IMR-90 (cell line): ENCODE measurements around the gene SLC6A7. TPM values are rescaled to one million over a fixed set of nuclear protein-coding genes. Genes with fewer than 3 reads are reported as not detected.

Experiments used
- ATAC-seq: fragments of 200-7000 bp; cut with Tn5 transposase; 2 replicates; pipeline ENCODE4 v1.9.1; 2020; ENCODE audit warnings: low read depth, mild to moderate bottlenecking, moderate library complexity
- BruUV-seq: library from RNA; stranded (reverse); fragments of 400-500 nt; replicated peaks from 2 replicates; lab custom pipeline; 2021; lab: Mats Ljungman, UMichigan
- CTCF ChIA-PET: fragments of 300-600 bp; formaldehyde crosslinking; extraction: SDS; loops from one replicate; lab custom pipeline; 2021; ENCODE audit warnings: antibody characterized with exemption; lab: Yijun Ruan, JAX
- POLR2A ChIA-PET: fragments of 300-600 bp; sonication (Branson Sonifier 250); formaldehyde crosslinking; loops from one replicate; lab custom pipeline; 2022; ENCODE audit warnings: antibody characterized with exemption; ENCODE audit not compliant: unreplicated experiment; lab: Charles Lee
- DNase-seq: peaks from one replicate; pipeline ENCODE4 v3.0.0; 2013
- H2AFZ ChIP-seq: replicated peaks from 2 replicates; pipeline ENCODE3; 2013; ENCODE audit warnings: low read length, mild to moderate bottlenecking; ENCODE audit not compliant: poor library complexity
- H2AK5ac ChIP-seq: 2 replicates; pipeline ENCODE4 v1.6.1; 2013; ENCODE audit warnings: low read depth, low read length, inconsistent platforms
- H2AK9ac ChIP-seq: replicated peaks from 2 replicates; pipeline ENCODE3; 2013; ENCODE audit warnings: mild to moderate bottlenecking, low read depth, low read length, moderate library complexity; ENCODE audit not compliant: poor library complexity
- H2BK120ac ChIP-seq: 2 replicates; pipeline ENCODE4 v1.6.1; 2013; ENCODE audit warnings: low read depth, low read length, inconsistent platforms
- H2BK15ac ChIP-seq: 3 replicates; pipeline ENCODE4 v1.6.1; 2013; ENCODE audit warnings: low read depth, low read length, inconsistent platforms
- H2BK20ac ChIP-seq: 2 replicates; pipeline ENCODE4 v1.6.1; 2013; ENCODE audit warnings: low read depth, mild to moderate bottlenecking, inconsistent platforms, low read length, moderate library complexity
- H2BK5ac ChIP-seq: 2 replicates; pipeline ENCODE4 v1.6.1; 2013; ENCODE audit warnings: mild to moderate bottlenecking, low read depth, low read length, inconsistent platforms; ENCODE audit not compliant: poor library complexity, severe bottlenecking
- H3K14ac ChIP-seq: replicated peaks from 2 replicates; pipeline ENCODE4 v1.6.1; 2013; ENCODE audit warnings: low read depth, low read length, inconsistent platforms
- H3K18ac ChIP-seq: 2 replicates; pipeline ENCODE4 v1.6.1; 2013; ENCODE audit warnings: low read depth, low read length, control low read depth
- H3K23ac ChIP-seq: 2 replicates; pipeline ENCODE4 v1.6.1; 2013; ENCODE audit warnings: low read depth, low read length, inconsistent platforms
- H3K27ac ChIP-seq: 2 replicates; pipeline ENCODE4 v1.5.1; 2013; ENCODE audit warnings: mild to moderate bottlenecking, control low read depth, low read length; ENCODE audit not compliant: insufficient read depth
- H3K27me3 ChIP-seq: 2 replicates; pipeline ENCODE4 v1.6.1; 2013; ENCODE audit warnings: low read length; ENCODE audit not compliant: control insufficient read depth, insufficient read depth
- H3K36me3 ChIP-seq: 2 replicates; pipeline ENCODE4 v1.6.1; 2013; ENCODE audit warnings: low read length, mixed read lengths; ENCODE audit not compliant: control insufficient read depth, insufficient read depth
- H3K4ac ChIP-seq: 2 replicates; pipeline ENCODE4 v1.6.1; 2013; ENCODE audit warnings: low read depth, low read length, inconsistent platforms
- H3K4me1 ChIP-seq: 2 replicates; pipeline ENCODE4 v1.6.1; 2013; ENCODE audit warnings: low read length, mixed read lengths; ENCODE audit not compliant: control insufficient read depth, insufficient read depth
- H3K4me2 ChIP-seq: 2 replicates; pipeline ENCODE4 v1.6.1; 2013; ENCODE audit warnings: low read depth, mild to moderate bottlenecking, control low read depth, low read length, moderate library complexity
- H3K4me3 ChIP-seq: 2 replicates; pipeline ENCODE4 v1.5.1; 2013; ENCODE audit warnings: low read depth, mild to moderate bottlenecking, control low read depth, low read length, moderate library complexity; ENCODE audit not compliant: insufficient read depth
- H3K56ac ChIP-seq: 2 replicates; pipeline ENCODE4 v1.6.1; 2013; ENCODE audit warnings: low read length, inconsistent platforms; ENCODE audit not compliant: insufficient read depth; ENCODE audit errors: extremely low read depth
- H3K79me1 ChIP-seq, 2 experiments: 2 replicates each; pipeline ENCODE4 v1.6.1; 2013; ENCODE audit warnings: low read length in 2 of 2, inconsistent platforms in 1 of 2, low read depth in 1 of 2
- H3K9ac ChIP-seq: 2 replicates; pipeline ENCODE4 v1.6.1; 2013; ENCODE audit warnings: low read depth, low read length, control low read depth
- H3K9me1 ChIP-seq: 2 replicates; pipeline ENCODE4 v1.6.1; 2013; ENCODE audit warnings: low read length, inconsistent platforms; ENCODE audit not compliant: insufficient read depth
- H3K9me3 ChIP-seq: 2 replicates; pipeline ENCODE4 v1.6.1; 2013; ENCODE audit warnings: low read length; ENCODE audit not compliant: control insufficient read depth, insufficient read depth
- H4K20me1 ChIP-seq: 2 replicates; pipeline ENCODE4 v1.6.1; 2013; ENCODE audit warnings: low read length, inconsistent platforms; ENCODE audit not compliant: insufficient read depth
- H4K5ac ChIP-seq: 2 replicates; pipeline ENCODE4 v1.6.1; 2013; ENCODE audit warnings: mild to moderate bottlenecking, low read depth, low read length, control low read depth
- H4K8ac ChIP-seq, 2 experiments: 2 replicates each; pipeline ENCODE4 v1.6.1; 2013; ENCODE audit warnings: low read depth in 2 of 2, low read length in 2 of 2, control low read depth in 1 of 2, inconsistent platforms in 1 of 2
- H4K91ac ChIP-seq: 2 replicates; pipeline ENCODE4 v1.6.1; 2013; ENCODE audit warnings: low read depth, low read length, inconsistent platforms; ENCODE audit not compliant: insufficient read depth
- BHLHE40 ChIP-seq: fragments of 150-350 bp; IDR thresholded peaks from 2 replicates; pipeline ENCODE4 v1.6.1; 2016; ENCODE audit warnings: mild to moderate bottlenecking, low read depth, low read length
- CEBPB ChIP-seq: IDR thresholded peaks from 2 replicates; pipeline ENCODE4 v1.6.1; 2012; ENCODE audit warnings: low read depth, low read length, improper control_type of control experiment
- CTCF ChIP-seq: conservative IDR thresholded peaks from 2 replicates; pipeline ENCODE4 v1.5.1; 2012; ENCODE audit warnings: mild to moderate bottlenecking, low read depth, low read length, improper control_type of control experiment
- ELK1 ChIP-seq: fragments of 150-350 bp; IDR thresholded peaks from 2 replicates; pipeline ENCODE4 v1.6.1; 2016; ENCODE audit warnings: low read depth, mild to moderate bottlenecking, low read length, moderate library complexity, borderline replicate concordance
- FOS ChIP-seq: fragments of 150-350 bp; IDR thresholded peaks from 2 replicates; pipeline ENCODE4 v1.6.1; 2016; ENCODE audit warnings: low read depth, low read length
- MAFK ChIP-seq: IDR thresholded peaks from 2 replicates; pipeline ENCODE4 v1.6.1; 2012; ENCODE audit warnings: low read depth, low read length, improper control_type of control experiment
- MAZ ChIP-seq: IDR thresholded peaks from 2 replicates; pipeline ENCODE4 v1.6.1; 2012; ENCODE audit warnings: low read depth, mild to moderate bottlenecking, low read length, improper control_type of control experiment, moderate library complexity, borderline replicate concordance
- MXI1 ChIP-seq: IDR thresholded peaks from 2 replicates; pipeline ENCODE4 v1.6.1; 2012; ENCODE audit warnings: low read depth, mild to moderate bottlenecking, low read length, moderate library complexity, borderline replicate concordance
- NFE2L2 ChIP-seq: fragments of 150-350 bp; IDR thresholded peaks from 2 replicates; pipeline ENCODE4 v1.6.1; 2016; ENCODE audit warnings: low read depth, mild to moderate bottlenecking, low read length
- RAD21 ChIP-seq: IDR thresholded peaks from 2 replicates; pipeline ENCODE4 v1.6.1; 2012; ENCODE audit warnings: low read length, improper control_type of control experiment
- RFX5 ChIP-seq: IDR thresholded peaks from 2 replicates; pipeline ENCODE4 v1.8.0; 2012; ENCODE audit warnings: low read depth, mild to moderate bottlenecking, low read length, moderate library complexity
- SMC3 ChIP-seq: fragments of 150-350 bp; IDR thresholded peaks from 2 replicates; pipeline ENCODE4 v1.6.1; 2016; ENCODE audit warnings: low read depth, mild to moderate bottlenecking, antibody characterized with exemption, low read length, moderate library complexity
- USF2 ChIP-seq: fragments of 150-350 bp; IDR thresholded peaks from 2 replicates; pipeline ENCODE4 v1.6.1; 2017; ENCODE audit warnings: mild to moderate bottlenecking, antibody characterized with exemption, low read length, low read depth
- WGBS, 2 experiments: methylation state at CpG; one replicate each; pipeline versions ENCODE4 v1.1.5 to v1.1.7; 2013; ENCODE audit warnings: missing lambda C conversion rate in 2 of 2; ENCODE audit not compliant: insufficient read length in 1 of 2; ENCODE audit errors: extremely low coverage in 2 of 2; 5-methylcytosine and 5-hydroxymethylcytosine counted together
- dilution Hi-C: fragments of 300-500 bp; cut with HindIII; formaldehyde crosslinking; loops from one replicate; pipeline ENCODE4 v1.14.3; 2018; ENCODE audit warnings: low sequenced_read_pairs; ENCODE audit not compliant: unreplicated experiment
- in situ Hi-C: fragments of 300-500 bp; cut with MboI; formaldehyde crosslinking; loops from 3 replicates; pipeline ENCODE4 v1.14.3; 2019; ENCODE audit warnings: low sequenced_read_pairs, inconsistent platforms, mixed read lengths
- intact Hi-C: fragments of 100-400 bp; cut with micrococcal nuclease; formaldehyde crosslinking; loops from 2 replicates; pipeline ENCODE4 v1.10.0; 2022
- polyA plus RNA-seq, 3 experiments: library from polyadenylated mRNA; depleted of rRNA; stranded (reverse); fragments of >200 nt; gene quantifications; 2 replicates each; pipeline ENCODE4 v1.2.3, GENCODE V29; 2012; ENCODE audit warnings: low replicate concordance in 1 of 3
- total RNA-seq: library from RNA; depleted of rRNA; stranded (reverse); fragments of >200 nt; gene quantifications from 2 replicates; pipeline ENCODE4 v1.2.3, GENCODE V29; 2012

Gene SLC6A7
- total and polyA plus RNA-seq, 2 of the 4 experiments (the other 2 are of a cell fraction) = under 0.01 TPM; not detected in 1

- ChIA-PET POLR2A (no interaction called here), CTCF (no interaction called here)
- Histone ChIP-seq H4K8ac (no peak overlapping the region), H2AK9ac (no peak overlapping the region), H3K4ac (no peak overlapping the region), H3K27ac (no peak overlapping the region), H4K20me1 (no peaks in the 10 kb centered on the region; the same call in 1 of the 2 replicates), H3K36me3 (no peaks in the 10 kb centered on the region), H2BK5ac (no peak overlapping the region), H3K14ac (no peak overlapping the region), H2BK20ac (no peak overlapping the region), H3K18ac (no peak overlapping the region), H3K23ac (no peak overlapping the region), H3K27me3 (peaks cover 66% of the 10 kb centered on the region), H4K5ac (no peak overlapping the region), H3K9ac (no peak overlapping the region), H2AK5ac (no peak overlapping the region), H3K4me2 (no peak overlapping the region), H3K56ac (no peak overlapping the region), H3K9me1 (peaks cover 4% of the 10 kb centered on the region; the same call in 1 of the 2 replicates), H2BK120ac (no peak overlapping the region), H3K4me3 (no peak overlapping the region), H2BK15ac (no peak overlapping the region), H2AFZ (no peak overlapping the region), H4K91ac (no peak overlapping the region), H3K79me1 (no peaks in the 10 kb centered on the region), H3K9me3 (no peaks in the 10 kb centered on the region), H3K4me1 (no peaks in the 10 kb centered on the region)
- in situ Hi-C loops (no loop called here), dilution Hi-C loops (no loop called here), intact Hi-C loops (no loop called here)
- DNase-seq = no peak
- ATAC-seq = no peak
- BruUV-seq = no TSS peak
- no peak for TF ChIP-seq FOS
- TF ChIP-seq RFX5 = no peak
- TF ChIP-seq BHLHE40 = no peak
- TF ChIP-seq CEBPB = no peak
- TF ChIP-seq SMC3 = no peak
- no peak for TF ChIP-seq RAD21
- TF ChIP-seq MXI1 = no peak
- no peak for TF ChIP-seq CTCF
- TF ChIP-seq NFE2L2 = no peak
- TF ChIP-seq MAZ = no peak
- no peak for TF ChIP-seq ELK1
- TF ChIP-seq MAFK = no peak
- no peak for TF ChIP-seq USF2
- 89% methylated on average over 3 of the region's 12 CpGs; no CpG with 5 or more reads in 1 of the 2 experiments for WGBS, 2 experiments
Observed at GRCh38 chr5:150183436-150183835, 6.4 kb upstream of the SLC6A7 start.
